GM23338 (cell line): Measurements from ENCODE around the gene MTMR1. TPM values are rescaled to one million over a fixed set of nuclear protein-coding genes. Genes with fewer than 3 reads are reported as not detected.

Experiments used
- ATAC-seq: fragments of 200-7000 bp; cut with Tn5 transposase; 3 replicates; pipeline ENCODE4 v1.9.1; 2020
- DNase-seq: peaks from one replicate; pipeline ENCODE4 v3.0.0-alpha.2; 2015; ENCODE audit warnings: low spot score
- H2AFZ ChIP-seq: fragments of 200-600 bp; sonication (generic); 2 replicates; pipeline ENCODE4 v1.8.0; 2016; ENCODE audit warnings: antibody characterized with exemption, mild to moderate bottlenecking, moderate library complexity
- H3F3A ChIP-seq: fragments of 200-600 bp; sonication (generic); replicated peaks from 2 replicates; pipeline ENCODE4 v1.8.0; 2017; ENCODE audit warnings: antibody characterized with exemption, mixed run types, low read depth
- H3K27ac ChIP-seq: fragments of 200-600 bp; sonication (generic); 2 replicates; pipeline ENCODE4 v1.6.1; 2016; ENCODE audit warnings: low read depth
- H3K27me3 ChIP-seq: fragments of 200-600 bp; sonication (generic); 2 replicates; pipeline ENCODE4 v1.8.0; 2016; ENCODE audit warnings: mild to moderate bottlenecking, mixed run types, moderate library complexity; ENCODE audit not compliant: insufficient read depth
- H3K36me3 ChIP-seq: fragments of 200-600 bp; sonication (generic); 2 replicates; pipeline ENCODE4 v1.8.0; 2016; ENCODE audit warnings: mild to moderate bottlenecking; ENCODE audit not compliant: insufficient read depth
- H3K4me1 ChIP-seq: fragments of 200-600 bp; sonication (generic); 2 replicates; pipeline ENCODE4 v1.8.0; 2016; ENCODE audit warnings: mild to moderate bottlenecking, moderate library complexity; ENCODE audit not compliant: insufficient read depth
- H3K4me2 ChIP-seq: fragments of 200-600 bp; sonication (generic); 2 replicates; pipeline ENCODE4 v1.7.1; 2017; ENCODE audit warnings: mixed run types
- H3K4me3 ChIP-seq: fragments of 200-600 bp; sonication (generic); 2 replicates; pipeline ENCODE4 v1.6.1; 2016; ENCODE audit warnings: mixed run types
- H3K79me2 ChIP-seq: fragments of 200-600 bp; sonication (generic); replicated peaks from 2 replicates; pipeline ENCODE4 v1.8.0; 2017; ENCODE audit warnings: mild to moderate bottlenecking; ENCODE audit not compliant: insufficient read depth
- H3K9me2 ChIP-seq: fragments of 200-600 bp; sonication (generic); 2 replicates; pipeline ENCODE4 v1.8.0; 2017; ENCODE audit not compliant: insufficient read depth
- H4K20me1 ChIP-seq: fragments of 200-600 bp; sonication (generic); replicated peaks from 2 replicates; pipeline ENCODE4 v1.8.0; 2017; ENCODE audit warnings: mild to moderate bottlenecking; ENCODE audit not compliant: insufficient read depth
- H3K27ac Mint-ChIP-seq: 2 replicates; pipeline ENCODE4 v1.8.0; 2020; ENCODE audit warnings: inconsistent platforms, mild to moderate bottlenecking, moderate library complexity, mixed read lengths
- H3K27me3 Mint-ChIP-seq: 3 replicates; pipeline ENCODE4 v1.8.0; 2022; ENCODE audit warnings: low read depth, mild to moderate bottlenecking, moderate library complexity, mixed read lengths, inconsistent platforms; ENCODE audit not compliant: insufficient read depth, poor library complexity
- H3K36me3 Mint-ChIP-seq: 3 replicates; pipeline ENCODE4 v1.8.0; 2021; ENCODE audit warnings: low read depth, mild to moderate bottlenecking, inconsistent platforms, moderate library complexity, mixed read lengths
- H3K4me1 Mint-ChIP-seq: 3 replicates; pipeline ENCODE4 v1.8.0; 2020; ENCODE audit warnings: mild to moderate bottlenecking, inconsistent platforms, mixed read lengths
- H3K4me3 Mint-ChIP-seq: 3 replicates; pipeline ENCODE4 v1.8.0; 2021; ENCODE audit warnings: moderate library complexity, mild to moderate bottlenecking, inconsistent platforms, mixed read lengths
- H3K9me3 Mint-ChIP-seq: 3 replicates; pipeline ENCODE4 v1.8.0; 2020; ENCODE audit warnings: moderate library complexity, mild to moderate bottlenecking, inconsistent platforms, mixed read lengths
- CREB1 ChIP-seq: fragments of 250-450 bp; sonication (Bioruptor Pico); IDR thresholded peaks from 2 replicates; pipeline ENCODE4 v1.5.0; 2020; ENCODE audit warnings: low read depth, mild to moderate bottlenecking, moderate library complexity
- CTCF ChIP-seq, 2 experiments: fragments of 200-600 bp in 1 of 2; sonication (generic) in 1 of 2; conservative IDR thresholded peaks; 2 replicates each; pipeline versions ENCODE4 v1.5.1 to v1.6.1; 2016 to 2017; ENCODE audit warnings: antibody characterized with exemption in 2 of 2, low read depth in 2 of 2, mild to moderate bottlenecking in 2 of 2, moderate library complexity in 1 of 2
- EZH2 ChIP-seq: fragments of 200-600 bp; sonication (generic); IDR thresholded peaks from one replicate; pipeline ENCODE4 v1.8.0; 2017; ENCODE audit warnings: antibody characterized with exemption, mild to moderate bottlenecking, low read depth; ENCODE audit not compliant: unreplicated experiment
- EZH2phosphoT487 ChIP-seq: fragments of 200-600 bp; sonication (generic); IDR thresholded peaks from one replicate; pipeline ENCODE4 v1.8.1; 2018; ENCODE audit warnings: antibody characterized with exemption; ENCODE audit not compliant: unreplicated experiment
- JUNB ChIP-seq: IDR thresholded peaks from one replicate; pipeline ENCODE4 v1.6.1; 2016; ENCODE audit warnings: antibody characterized with exemption; ENCODE audit not compliant: unreplicated experiment
- NANOG ChIP-seq: IDR thresholded peaks from 2 replicates; pipeline ENCODE4 v1.6.1; 2016; ENCODE audit warnings: antibody characterized with exemption, borderline replicate concordance
- POLR2AphosphoS5 ChIP-seq: IDR thresholded peaks from 2 replicates; pipeline ENCODE4 v1.6.1; 2016; ENCODE audit warnings: antibody characterized with exemption, low read depth
- REST ChIP-seq: IDR thresholded peaks from one replicate; pipeline ENCODE4 v1.6.1; 2018; ENCODE audit warnings: antibody characterized with exemption; ENCODE audit not compliant: unreplicated experiment
- STAT1 ChIP-seq: IDR thresholded peaks from one replicate; pipeline ENCODE4 v1.6.1; 2016; ENCODE audit warnings: antibody characterized with exemption; ENCODE audit not compliant: unreplicated experiment
- ZNF114 ChIP-seq: fragments of 250-450 bp; sonication (Bioruptor Pico); IDR thresholded peaks from 2 replicates; pipeline ENCODE4 v1.5.0; 2020; ENCODE audit warnings: mild to moderate bottlenecking, moderate library complexity
- ZNF331 ChIP-seq: fragments of 250-450 bp; sonication (Bioruptor Pico); IDR thresholded peaks from 2 replicates; pipeline ENCODE4 v1.5.0; 2020; ENCODE audit warnings: low read depth, mild to moderate bottlenecking, moderate library complexity
- polyA plus RNA-seq: library from polyadenylated mRNA; unstranded; fragments of >200 nt; fragmentation: Nextera tagmentation; extraction: Ambion mirVana; gene quantifications from 2 replicates; pipeline ENCODE4 v1.2.1, GENCODE V29; 2016
- total RNA-seq: library from RNA; depleted of rRNA; stranded (reverse); fragments of >200 nt; shearing (Covaris generic); gene quantifications from 2 replicates; pipeline ENCODE4 v1.2.3, GENCODE V29; 2014
- TF ChIP-seq, protein P1 (sequence below): fragments of 250-450 bp; sonication (Bioruptor Pico); IDR thresholded peaks from 2 replicates; pipeline ENCODE4 v1.5.0; 2020; ENCODE audit warnings: mild to moderate bottlenecking, moderate library complexity

MTMR1 gene
- total and polyA plus RNA-seq, 2 experiments from 2014 or later = 4.5 to 19.1 TPM

GRCh38 chrX:150680974-150681373, 12.2 kb upstream of the MTMR1 start:
- Histone ChIP-seq H3K4me3 (no peak overlapping the region), H3K79me2 (no peaks in the 10 kb centered on the region), H3F3A (no peaks in the 10 kb centered on the region), H3K27ac (no peak overlapping the region), H3K4me2 (no peak overlapping the region), H4K20me1 (no peaks in the 10 kb centered on the region), H2AFZ (no peak overlapping the region), H3K9me2 (no peaks in the 10 kb centered on the region), H3K4me1 (no peaks in the 10 kb centered on the region), H3K27me3 (no peaks in the 10 kb centered on the region), H3K36me3 (no peaks in the 10 kb centered on the region)
- no peaks in the 10 kb centered on the region; the same call in 2 of the 3 replicates for H3K9me3 Mint-ChIP-seq
- H3K4me1 Mint-ChIP-seq = peaks cover 3% of the 10 kb centered on the region
- no peaks in the 10 kb centered on the region for H3K36me3 Mint-ChIP-seq
- no peak overlapping the region for H3K27ac Mint-ChIP-seq
- peak; percentile 86 for ATAC-seq
- no peaks in the 10 kb centered on the region for H3K27me3 Mint-ChIP-seq
- DNase-seq = peak; percentile 48
- no peak for TF ChIP-seq ZNF114 (CRISPR knock-in tag)
- peak; percentile 64 to 73 for TF ChIP-seq CTCF (conservative IDR thresholded peaks at IDR 0.05; ENCODE audit: low read depth in 2 of 2)
- H3K4me3 Mint-ChIP-seq = no peak overlapping the region

DNA sequence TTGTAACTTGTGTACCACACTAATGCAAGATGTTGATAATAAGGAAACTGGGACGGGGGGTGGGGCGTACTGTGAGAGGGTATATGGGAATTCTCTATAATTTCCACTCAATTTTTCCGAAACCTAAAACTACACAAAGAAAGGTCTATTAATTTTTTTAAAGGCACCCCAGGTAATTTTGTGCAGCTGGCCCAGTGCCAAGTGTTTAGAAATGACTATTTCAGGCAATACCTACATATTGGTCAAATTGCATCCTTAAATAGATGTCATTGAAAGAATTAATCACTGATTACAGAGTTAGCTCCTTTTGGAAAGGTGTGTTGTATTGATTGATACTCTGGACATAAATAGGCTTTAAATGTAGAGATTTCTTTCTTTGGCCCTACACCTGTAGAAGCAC, 10.1 kb upstream of the MTMR1 start:
- no peaks in the 10 kb centered on the region for H3K36me3 ChIP-seq
- TF ChIP-seq STAT1 (no peak), ZNF114 (CRISPR knock-in tag) (no peak), NANOG (no peak), POLR2AphosphoS5 (no peak), JUNB (no peak), ZNF331 (CRISPR knock-in tag) (no peak), CREB1 (CRISPR knock-in tag) (no peak), EZH2phosphoT487 (no peak), REST (no peak), EZH2 (no peak)
- TF ChIP-seq, protein P1, sequence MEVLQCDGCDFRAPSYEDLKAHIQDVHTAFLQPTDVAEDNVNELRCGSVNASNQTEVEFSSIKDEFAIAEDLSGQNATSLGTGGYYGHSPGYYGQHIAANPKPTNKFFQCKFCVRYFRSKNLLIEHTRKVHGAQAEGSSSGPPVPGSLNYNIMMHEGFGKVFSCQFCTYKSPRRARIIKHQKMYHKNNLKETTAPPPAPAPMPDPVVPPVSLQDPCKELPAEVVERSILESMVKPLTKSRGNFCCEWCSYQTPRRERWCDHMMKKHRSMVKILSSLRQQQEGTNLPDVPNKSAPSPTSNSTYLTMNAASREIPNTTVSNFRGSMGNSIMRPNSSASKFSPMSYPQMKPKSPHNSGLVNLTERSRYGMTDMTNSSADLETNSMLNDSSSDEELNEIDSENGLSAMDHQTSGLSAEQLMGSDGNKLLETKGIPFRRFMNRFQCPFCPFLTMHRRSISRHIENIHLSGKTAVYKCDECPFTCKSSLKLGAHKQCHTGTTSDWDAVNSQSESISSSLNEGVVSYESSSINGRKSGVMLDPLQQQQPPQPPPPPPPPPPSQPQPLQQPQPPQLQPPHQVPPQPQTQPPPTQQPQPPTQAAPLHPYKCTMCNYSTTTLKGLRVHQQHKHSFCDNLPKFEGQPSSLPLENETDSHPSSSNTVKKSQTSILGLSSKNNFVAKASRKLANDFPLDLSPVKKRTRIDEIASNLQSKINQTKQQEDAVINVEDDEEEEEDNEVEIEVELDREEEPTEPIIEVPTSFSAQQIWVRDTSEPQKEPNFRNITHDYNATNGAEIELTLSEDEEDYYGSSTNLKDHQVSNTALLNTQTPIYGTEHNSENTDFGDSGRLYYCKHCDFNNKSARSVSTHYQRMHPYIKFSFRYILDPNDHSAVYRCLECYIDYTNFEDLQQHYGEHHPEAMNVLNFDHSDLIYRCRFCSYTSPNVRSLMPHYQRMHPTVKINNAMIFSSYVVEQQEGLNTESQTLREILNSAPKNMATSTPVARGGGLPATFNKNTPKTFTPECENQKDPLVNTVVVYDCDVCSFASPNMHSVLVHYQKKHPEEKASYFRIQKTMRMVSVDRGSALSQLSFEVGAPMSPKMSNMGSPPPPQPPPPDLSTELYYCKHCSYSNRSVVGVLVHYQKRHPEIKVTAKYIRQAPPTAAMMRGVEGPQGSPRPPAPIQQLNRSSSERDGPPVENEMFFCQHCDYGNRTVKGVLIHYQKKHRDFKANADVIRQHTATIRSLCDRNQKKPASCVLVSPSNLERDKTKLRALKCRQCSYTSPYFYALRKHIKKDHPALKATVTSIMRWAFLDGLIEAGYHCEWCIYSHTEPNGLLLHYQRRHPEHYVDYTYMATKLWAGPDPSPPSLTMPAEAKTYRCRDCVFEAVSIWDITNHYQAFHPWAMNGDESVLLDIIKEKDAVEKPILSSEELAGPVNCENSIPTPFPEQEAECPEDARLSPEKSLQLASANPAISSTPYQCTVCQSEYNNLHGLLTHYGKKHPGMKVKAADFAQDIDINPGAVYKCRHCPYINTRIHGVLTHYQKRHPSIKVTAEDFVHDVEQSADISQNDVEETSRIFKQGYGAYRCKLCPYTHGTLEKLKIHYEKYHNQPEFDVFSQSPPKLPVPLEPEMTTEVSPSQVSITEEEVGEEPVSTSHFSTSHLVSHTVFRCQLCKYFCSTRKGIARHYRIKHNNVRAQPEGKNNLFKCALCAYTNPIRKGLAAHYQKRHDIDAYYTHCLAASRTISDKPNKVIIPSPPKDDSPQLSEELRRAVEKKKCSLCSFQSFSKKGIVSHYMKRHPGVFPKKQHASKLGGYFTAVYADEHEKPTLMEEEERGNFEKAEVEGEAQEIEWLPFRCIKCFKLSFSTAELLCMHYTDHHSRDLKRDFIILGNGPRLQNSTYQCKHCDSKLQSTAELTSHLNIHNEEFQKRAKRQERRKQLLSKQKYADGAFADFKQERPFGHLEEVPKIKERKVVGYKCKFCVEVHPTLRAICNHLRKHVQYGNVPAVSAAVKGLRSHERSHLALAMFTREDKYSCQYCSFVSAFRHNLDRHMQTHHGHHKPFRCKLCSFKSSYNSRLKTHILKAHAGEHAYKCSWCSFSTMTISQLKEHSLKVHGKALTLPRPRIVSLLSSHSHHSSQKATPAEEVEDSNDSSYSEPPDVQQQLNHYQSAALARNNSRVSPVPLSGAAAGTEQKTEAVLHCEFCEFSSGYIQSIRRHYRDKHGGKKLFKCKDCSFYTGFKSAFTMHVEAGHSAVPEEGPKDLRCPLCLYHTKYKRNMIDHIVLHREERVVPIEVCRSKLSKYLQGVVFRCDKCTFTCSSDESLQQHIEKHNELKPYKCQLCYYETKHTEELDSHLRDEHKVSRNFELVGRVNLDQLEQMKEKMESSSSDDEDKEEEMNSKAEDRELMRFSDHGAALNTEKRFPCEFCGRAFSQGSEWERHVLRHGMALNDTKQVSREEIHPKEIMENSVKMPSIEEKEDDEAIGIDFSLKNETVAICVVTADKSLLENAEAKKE (CRISPR knock-in tag) = no peak

More for the DNA sequence above, 10.1 kb upstream of the MTMR1 start:
- no peak for DNase-seq
- ATAC-seq = no peak
- H3K9me2 ChIP-seq = no peaks in the 10 kb centered on the region
- H2AFZ ChIP-seq = no peak overlapping the region
- no peaks in the 10 kb centered on the region for H3K27me3 ChIP-seq
- H3K4me2 ChIP-seq = no peak overlapping the region
- H3K4me3 ChIP-seq = no peak overlapping the region
- no peaks in the 10 kb centered on the region for H3K79me2 ChIP-seq
- no peaks in the 10 kb centered on the region for H3K4me1 ChIP-seq
- Mint-ChIP-seq H3K9me3 (no peaks in the 10 kb centered on the region; the same call in 2 of the 3 replicates), H3K27ac (no peak overlapping the region), H3K27me3 (no peaks in the 10 kb centered on the region), H3K4me1 (peaks cover 8% of the 10 kb centered on the region), H3K36me3 (no peaks in the 10 kb centered on the region), H3K4me3 (no peak overlapping the region)
- H3F3A ChIP-seq = no peaks in the 10 kb centered on the region
- no peaks in the 10 kb centered on the region for H4K20me1 ChIP-seq
- H3K27ac ChIP-seq = no peak overlapping the region
